Epithelial cell of umbilical artery (primary cell): ENCODE results near the gene FXYD3. TPM values are rescaled to one million over a fixed set of nuclear protein-coding genes. Genes with fewer than 3 reads are reported as not detected.

ENCODE experiments used
- total RNA-seq: library from RNA; depleted of rRNA; stranded (reverse); fragments of >200 nt; gene quantifications from 2 replicates; pipeline ENCODE4 v1.2.3, GENCODE V29; 2014

The FXYD3 gene, protein sequence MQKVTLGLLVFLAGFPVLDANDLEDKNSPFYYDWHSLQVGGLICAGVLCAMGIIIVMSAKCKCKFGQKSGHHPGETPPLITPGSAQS
- not detected in 2 replicates for total RNA-seq

DNA sequence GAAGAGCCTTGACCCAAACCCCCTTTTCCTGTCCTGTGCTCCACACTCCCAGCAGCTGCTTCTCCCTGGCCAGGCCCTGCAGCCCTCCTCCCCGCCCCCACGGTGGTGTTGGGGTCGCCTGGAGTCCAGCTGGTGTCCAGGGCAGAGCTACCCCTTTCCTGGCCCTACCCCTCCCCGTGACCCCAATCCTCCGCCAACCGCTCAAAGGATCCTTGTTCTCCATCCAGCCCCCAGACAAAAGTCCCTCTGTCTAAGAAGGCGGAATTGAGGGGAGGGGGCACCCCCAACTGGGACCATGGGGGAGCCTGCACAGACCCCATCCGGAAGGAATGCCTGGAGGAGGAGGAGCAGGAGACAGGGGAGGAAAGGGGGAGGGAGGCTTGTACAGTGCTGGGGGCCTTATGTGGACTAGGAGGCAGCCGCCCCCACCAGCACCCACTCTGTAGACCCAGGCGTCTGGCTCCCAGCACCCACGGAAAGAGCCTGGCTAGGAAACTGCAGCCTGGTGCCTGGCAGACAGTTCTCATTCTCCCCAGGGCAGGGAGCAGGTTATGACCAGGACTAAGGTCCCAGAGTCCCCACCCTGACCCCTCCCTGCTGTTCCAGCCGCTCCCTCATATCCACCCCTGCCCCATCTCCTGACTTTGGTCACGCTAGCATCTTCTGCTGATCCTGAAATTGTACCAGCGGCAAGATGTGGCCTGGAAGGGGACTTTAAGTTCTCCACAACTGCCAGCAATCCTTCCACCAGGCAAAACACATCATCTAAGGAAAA, at the start of gene FXYD3:
TSS of gene FXYD3 (plus strand) at position 647 of the 775 bp plus-strand sequence. CDS start 3,554 bp downstream, outside the sequence.

DNA sequence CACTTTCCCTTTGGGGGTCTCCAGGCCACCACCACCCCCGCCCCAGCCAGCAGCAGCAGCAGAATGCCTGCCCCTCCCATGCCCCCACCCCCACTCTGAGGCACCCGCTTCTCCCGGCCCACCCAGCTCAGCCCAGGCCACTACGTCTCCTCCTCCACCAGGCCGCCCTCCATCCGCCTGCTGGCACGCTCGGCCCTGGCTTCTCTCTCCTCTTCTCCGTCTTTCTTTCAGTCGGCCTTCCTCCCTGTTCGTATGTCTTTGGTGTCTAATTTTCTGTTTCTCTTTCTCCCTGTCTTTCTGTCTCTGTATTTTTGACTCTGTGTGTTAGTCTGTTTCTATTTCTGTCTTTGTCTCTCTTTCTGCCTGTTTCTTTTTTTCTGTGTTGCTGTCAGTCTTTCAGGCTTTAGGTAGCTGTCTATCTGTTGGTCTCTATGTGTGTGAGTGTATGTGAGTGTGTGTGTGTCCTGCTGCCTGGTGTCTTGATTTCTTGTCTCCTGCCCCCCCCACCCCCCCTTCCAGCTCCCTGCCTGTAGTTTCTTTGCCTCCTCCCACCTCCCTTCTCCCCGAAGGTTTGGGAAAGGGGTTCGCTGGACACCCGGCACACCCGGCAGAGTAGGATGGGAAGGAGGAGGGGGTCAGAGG, 19.1 kb downstream of the FXYD3 start, which contains the start of gene LGI4:
TSS of gene LGI4 (minus strand) at position 459 of the 642 bp plus-strand sequence. CDS start at position 80, 379 bp downstream.

DNA sequence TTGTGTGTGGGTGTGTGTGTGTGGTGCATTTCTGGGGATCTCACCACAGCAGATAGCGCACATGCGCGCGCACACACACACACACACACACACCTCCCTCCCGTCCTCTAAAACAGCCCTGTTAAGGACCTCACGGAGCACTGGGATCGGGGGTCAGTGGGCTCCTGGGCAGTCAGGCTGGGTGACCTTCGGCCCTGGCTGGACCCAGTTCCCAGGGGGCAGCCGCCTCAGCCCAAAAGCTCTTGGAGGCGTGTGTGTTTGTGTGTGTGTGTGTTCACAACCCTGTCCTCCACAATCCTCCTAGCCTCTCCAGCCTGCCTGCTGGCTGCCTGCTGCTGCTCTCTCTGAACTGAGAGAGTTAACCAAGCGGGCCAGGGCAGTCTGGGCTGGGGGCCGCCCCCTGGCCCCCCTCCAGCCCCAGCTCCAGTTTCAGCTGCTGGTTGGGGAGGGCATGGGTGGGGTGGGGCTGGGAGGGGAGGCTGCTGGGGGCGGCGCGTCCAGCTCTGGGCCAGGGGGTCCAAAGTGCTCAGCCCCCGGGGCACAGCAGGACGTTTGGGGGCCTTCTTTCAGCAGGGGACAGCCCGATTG, 22.8 kb downstream of the FXYD3 start, which contains the start of gene FXYD1:
TSS of gene FXYD1 (plus strand) at position 520 of the 588 bp plus-strand sequence. CDS start 1,256 bp downstream, outside the sequence.

DNA sequence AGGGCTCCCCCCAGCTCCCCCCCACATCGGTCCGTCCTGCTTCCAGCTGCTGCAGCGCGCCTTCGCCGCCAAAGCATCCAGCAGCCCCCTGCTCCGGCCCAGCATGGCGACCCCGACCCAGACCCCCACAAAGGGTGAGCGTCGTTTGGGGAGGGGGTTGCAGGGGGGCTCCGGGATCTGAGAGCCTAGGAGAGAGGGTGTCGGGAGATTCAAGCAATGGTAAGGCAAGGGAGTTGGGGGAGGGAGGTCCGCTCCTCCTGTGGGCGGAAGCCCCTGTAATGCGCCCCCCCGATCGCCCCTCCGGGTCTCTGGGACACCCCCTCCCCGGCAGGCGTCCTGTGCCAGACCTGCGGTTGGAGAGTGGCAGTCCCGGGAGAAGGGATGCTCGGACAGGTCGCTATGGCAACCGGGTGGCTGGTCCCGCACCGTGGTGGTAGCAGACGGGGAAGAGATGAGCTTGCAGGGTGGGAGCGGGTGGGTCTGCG, 27.6 kb downstream of the FXYD3 start, which contains the start of gene FXYD7:
TSS of gene FXYD7 (plus strand) at position 25 of the 485 bp plus-strand sequence. CDS start at position 104, 79 bp downstream.

DNA sequence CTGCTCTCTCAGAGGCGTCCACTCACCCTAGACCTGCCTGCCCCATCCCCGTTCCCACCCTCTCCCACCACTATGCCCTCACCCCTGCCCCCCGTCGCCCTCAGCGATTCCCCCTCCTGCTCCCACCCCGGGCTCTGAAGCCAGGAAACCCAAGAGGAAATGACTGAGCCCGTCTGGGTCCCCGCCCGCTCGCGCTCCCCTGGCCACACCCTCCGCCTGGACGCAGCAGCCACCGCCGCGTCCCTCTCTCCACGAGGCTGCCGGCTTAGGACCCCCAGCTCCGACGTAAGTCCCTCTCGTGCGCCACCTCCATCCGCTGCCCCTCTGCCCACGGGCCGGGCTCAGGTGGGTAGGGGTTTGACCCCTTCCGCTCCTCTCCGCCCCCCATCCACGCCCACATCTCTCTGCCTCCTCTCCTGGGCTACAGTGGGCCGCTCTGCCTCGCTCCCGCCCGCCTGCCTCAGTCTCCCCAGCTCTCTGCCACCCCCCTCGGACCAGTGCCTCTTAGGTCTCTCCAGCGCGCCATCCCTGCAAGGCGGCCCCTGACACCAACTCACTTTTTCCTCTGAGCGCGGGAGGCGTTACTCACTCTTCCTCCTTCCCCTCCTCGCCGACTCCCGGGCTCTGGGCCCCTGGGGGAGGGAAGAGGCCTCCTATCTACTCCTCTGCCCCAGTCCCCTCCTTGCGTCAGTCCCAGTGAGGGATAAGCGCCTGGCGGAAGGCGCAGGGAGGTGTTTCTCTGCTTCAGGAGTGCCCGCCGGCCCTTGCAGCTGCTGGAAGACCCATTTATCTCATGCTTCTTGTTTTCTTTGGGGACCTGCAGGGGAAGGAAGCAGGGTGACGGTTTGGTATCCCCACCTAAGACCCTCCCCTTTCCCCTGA, 39.1 kb downstream of the FXYD3 start, which contains the start of gene FXYD5:
TSS of gene FXYD5 (plus strand) at position 211 of the 882 bp plus-strand sequence. CDS start 816 bp downstream, outside the sequence.

Other genes starting within 250 kb of the FXYD3 start
- 3.6 and 4.4 TPM in 2 replicates for gene ZNF30, start 188.9 kb upstream of the FXYD3 start, total RNA-seq
- 20.7 and 25.0 TPM in 2 replicates for gene ZNF792, start 151.6 kb upstream of the FXYD3 start, total RNA-seq
- 30.2 TPM in 2 replicates for gene GRAMD1A, start 115.5 kb upstream of the FXYD3 start, total RNA-seq
- gene SCN1B, start 85.4 kb upstream of the FXYD3 start, total RNA-seq = 2.9 and 3.5 TPM in 2 replicates
- gene HPN, start 74.1 kb upstream of the FXYD3 start, total RNA-seq = not detected in 2 replicates
- gene LGI4, start 19.2 kb downstream of the FXYD3 start, total RNA-seq = not detected in 2 replicates
- gene FXYD1, start 23.0 kb downstream of the FXYD3 start, total RNA-seq = not detected in 2 replicates
- gene FXYD7, start 27.4 kb downstream of the FXYD3 start, total RNA-seq = not detected in 2 replicates
- 16.2 and 17.0 TPM in 2 replicates for gene FXYD5, start 38.9 kb downstream of the FXYD3 start, total RNA-seq
- gene FAM187B, start 112.9 kb downstream of the FXYD3 start, total RNA-seq = not detected in 2 replicates
- 0.30 and 0.32 TPM in 2 replicates for gene LSR, start 133.2 kb downstream of the FXYD3 start, total RNA-seq
- gene USF2, start 153.1 kb downstream of the FXYD3 start, total RNA-seq = 27.9 and 35.3 TPM in 2 replicates
- under 0.01 and 0.15 TPM in 2 replicates for gene HAMP, start 166.7 kb downstream of the FXYD3 start, total RNA-seq
- gene MAG, start 176.3 kb downstream of the FXYD3 start, total RNA-seq = not detected in 2 replicates
- 0.46 TPM in 1 of 2 replicates, not detected in the other for gene CD22, start 213.4 kb downstream of the FXYD3 start, total RNA-seq
- gene FFAR1, start 232.1 kb downstream of the FXYD3 start, total RNA-seq = not detected in 2 replicates
- gene FFAR3, start 242.6 kb downstream of the FXYD3 start, total RNA-seq = not detected in 2 replicates